NCI-H774 (cell line): ENCODE measurements around the gene GRIA4.
"Not testable (repeated sequence)": the region's sequence is repeated elsewhere in the genome, so short reads cannot be mapped to it uniquely, and the experiment has no call there.

ENCODE experiments used
- DNase-seq: peaks from one replicate; lab custom pipeline; 2025; lab: John Stamatoyannopoulos, UW

GRIA4 gene

GRCh38 chr11:106003094-106003493 is 393.2 kb downstream of the GRIA4 start:
- DNase-seq = not testable (repeated sequence)

DNA sequence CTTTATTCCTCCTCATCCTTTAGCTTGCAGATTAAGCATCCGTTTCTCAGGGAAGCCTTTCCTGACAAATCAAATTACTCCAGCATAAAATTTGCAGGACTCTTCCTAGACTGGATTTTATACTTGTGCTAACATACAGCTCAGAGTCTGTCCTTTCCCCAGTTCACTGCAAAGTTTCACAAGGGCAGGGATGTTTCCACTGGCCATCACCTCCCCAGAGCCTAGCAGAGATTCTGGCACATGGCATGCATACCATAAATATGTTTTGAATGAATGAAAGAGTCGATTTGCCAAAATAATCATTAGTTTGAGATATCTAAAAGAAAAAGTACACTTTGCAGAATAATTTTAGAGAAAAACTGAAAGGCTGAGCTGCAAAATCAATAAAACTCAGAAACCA is 401.6 kb downstream of the GRIA4 start:
- DNase-seq = no peak

- DNase-seq = peak; percentile 2
Observed at GRCh38 chr11:106012744-106013143, 402.9 kb downstream of the GRIA4 start.

- DNase-seq = no peak
Observed at GRCh38 chr11:106014035-106014434, 404.2 kb downstream of the GRIA4 start.

DNA sequence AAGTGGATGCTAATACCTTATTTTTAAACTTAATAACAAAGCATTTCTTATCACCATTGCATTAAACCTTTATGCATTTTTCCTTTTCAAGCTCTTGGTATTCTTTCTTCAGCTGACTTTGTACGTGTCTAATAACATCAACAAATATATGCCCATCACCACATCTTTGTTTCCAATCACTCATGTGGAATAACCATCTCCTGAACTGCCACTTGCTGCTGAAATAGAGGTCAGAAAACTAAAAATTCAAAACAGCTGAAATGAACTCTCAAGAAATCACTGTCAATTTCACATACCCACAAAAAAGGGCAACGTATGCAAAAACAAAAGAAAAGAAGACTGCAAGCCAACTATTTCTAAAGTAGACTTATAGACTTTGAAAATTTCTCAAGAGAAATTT is 404.7 kb downstream of the GRIA4 start:
- DNase-seq = no peak

DNA sequence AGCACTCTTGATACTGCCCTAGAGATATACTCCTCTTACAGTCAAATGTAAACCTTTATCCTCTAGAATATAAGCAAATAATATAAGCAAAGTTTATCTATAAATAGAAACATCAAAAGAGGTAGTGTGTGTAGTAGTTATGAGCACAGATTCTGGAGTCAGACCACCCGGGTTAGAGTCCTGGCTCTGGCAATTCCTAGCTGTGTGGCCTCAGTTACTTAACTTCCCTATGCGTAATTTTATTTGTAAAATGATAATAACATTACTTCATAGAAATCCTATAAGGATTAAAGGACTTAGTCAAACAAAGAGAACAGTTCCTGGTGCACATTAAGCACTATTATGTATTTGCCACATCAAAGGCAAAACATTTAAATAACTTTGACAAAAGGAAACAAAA is 405.2 kb downstream of the GRIA4 start:
- no peak for DNase-seq

GRCh38 chr11:106017093-106017492 is 407.2 kb downstream of the GRIA4 start:
- DNase-seq = no peak

GRCh38 chr11:106021181-106021966 is 411.5 kb downstream of the GRIA4 start:
- DNase-seq = no peak

GRCh38 chr11:106021967-106022794 is 412.3 kb downstream of the GRIA4 start, which contains the start of gene MSANTD4:
TSS of gene MSANTD4 (minus strand) at chr11:106022240. CDS start at chr11:106010917, 11,323 bp downstream.
- peak; percentile 99 for DNase-seq

DNA sequence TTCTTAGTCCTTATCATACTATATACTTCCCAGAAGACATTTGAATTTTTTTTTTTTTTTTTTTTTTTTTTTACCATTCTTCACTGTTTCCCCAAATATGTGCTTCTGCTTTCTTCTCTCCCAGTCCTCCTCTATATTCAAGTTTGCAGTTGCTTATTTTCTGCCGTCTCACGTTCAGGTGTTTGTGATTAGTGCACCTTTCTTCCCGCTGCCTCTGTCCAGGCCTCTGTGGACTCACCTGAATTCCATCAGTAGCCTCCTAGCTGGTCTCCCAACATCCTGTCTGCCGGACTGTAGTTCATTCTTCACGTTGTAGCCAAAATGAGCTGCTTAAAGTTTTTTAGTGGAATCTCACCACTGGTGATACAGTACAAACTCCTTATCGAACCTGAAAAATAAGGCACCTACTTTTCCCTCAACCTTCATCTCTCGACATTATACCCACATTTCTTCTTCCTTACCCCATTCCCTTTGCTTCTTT is 413.0 kb downstream of the GRIA4 start:
- no peak for DNase-seq

- DNase-seq = no peak
Observed at GRCh38 chr11:106030609-106031008, 420.7 kb downstream of the GRIA4 start.

DNA sequence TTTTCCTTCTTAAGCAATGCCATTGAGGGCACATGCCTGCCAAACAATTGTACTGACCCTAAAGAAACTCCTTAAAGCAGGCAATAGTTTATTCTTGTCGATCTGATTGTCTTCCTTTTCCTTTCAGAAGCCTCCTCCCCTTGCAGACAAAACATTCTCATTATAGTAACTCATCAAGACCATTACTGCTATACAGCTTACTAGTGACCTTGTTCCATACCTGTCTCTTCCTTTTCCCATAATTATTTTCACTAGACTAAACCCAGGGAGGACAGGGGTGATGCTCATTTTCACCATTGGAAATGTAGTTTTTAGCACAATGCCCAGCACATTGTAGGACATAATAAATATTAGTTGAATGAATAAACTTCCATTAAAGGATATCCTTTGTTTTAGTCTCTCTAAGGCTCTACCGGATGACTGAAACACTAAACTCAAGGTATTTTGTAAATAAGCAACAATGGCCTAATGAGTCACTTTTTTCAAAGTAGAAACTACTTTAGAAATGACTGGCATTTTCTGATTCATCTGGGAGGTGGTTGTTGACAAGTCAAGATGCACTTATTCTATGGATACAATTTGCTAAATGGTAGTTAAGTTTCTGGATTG is 421.4 kb downstream of the GRIA4 start:
- DNase-seq = no peak
